K562 (cell line): ENCODE results near the gene HLA-B. TPM values are rescaled to one million over a fixed set of nuclear protein-coding genes. Genes with fewer than 3 reads are reported as not detected.

Experiments used
- BCOR ChIP-seq: fragments of 450-650 bp; IDR thresholded peaks from 2 replicates; pipeline ENCODE4 v1.6.1; 2016
- CHD1 ChIP-seq: fragments of 200-600 bp; sonication (generic); IDR thresholded peaks from one replicate; pipeline ENCODE4 v1.6.1; 2012; ENCODE audit warnings: mild to moderate bottlenecking, moderate library complexity, low read length, inconsistent platforms
- ELF2 ChIP-seq: fragments of 250-450 bp; sonication (Bioruptor Pico); IDR thresholded peaks from 2 replicates; pipeline ENCODE4 v1.5.0; 2021; ENCODE audit warnings: mild to moderate bottlenecking
- FOSL1 ChIP-seq: fragments of 200-800 bp; sonication (Bioruptor generic); conservative IDR thresholded peaks from 2 replicates; pipeline ENCODE4 v1.6.1; 2016; ENCODE audit warnings: missing genetic modification characterization, missing compliant biosample characterization
- HDAC1 ChIP-seq, 2 experiments: fragments of 450-650 bp; IDR thresholded peaks; 2 replicates each; pipeline ENCODE4 v1.6.1; 2016 to 2017; ENCODE audit warnings: inconsistent platforms in 1 of 2, mild to moderate bottlenecking in 1 of 2, moderate library complexity in 1 of 2
- HLTF ChIP-seq: fragments of 450-650 bp; IDR thresholded peaks from 2 replicates; pipeline ENCODE4 v1.6.1; 2016
- HNRNPL ChIP-seq: fragments of 200-400 bp; formaldehyde crosslinking; IDR thresholded peaks from 2 replicates; pipeline ENCODE4 v1.6.1; 2017; ENCODE audit warnings: low read depth, mild to moderate bottlenecking, low read length
- MIER1 ChIP-seq: fragments of 450-650 bp; IDR thresholded peaks from 2 replicates; pipeline ENCODE4 v1.6.1; 2016; ENCODE audit warnings: antibody characterized with exemption, mild to moderate bottlenecking, low read depth
- POLR2AphosphoS5 ChIP-seq: IDR thresholded peaks from 2 replicates; pipeline ENCODE4 v1.6.1; 2011; ENCODE audit warnings: mild to moderate bottlenecking, low read depth, low read length, moderate library complexity; ENCODE audit not compliant: control insufficient read depth, insufficient read depth
- PRDM10 ChIP-seq: fragments of 450-650 bp; IDR thresholded peaks from 2 replicates; pipeline ENCODE4 v1.6.1; 2018; ENCODE audit not compliant: partially characterized antibody
- RBBP5 ChIP-seq: fragments of 200-600 bp; sonication (generic); IDR thresholded peaks from 2 replicates; pipeline ENCODE4 v1.6.1; 2012; ENCODE audit warnings: borderline replicate concordance, mild to moderate bottlenecking, low read length, control low read depth, inconsistent platforms; ENCODE audit not compliant: insufficient read depth, poor library complexity, severe bottlenecking
- RREB1 ChIP-seq: fragments of 250-450 bp; sonication (Bioruptor Pico); IDR thresholded peaks from 2 replicates; pipeline ENCODE4 v1.4.0; 2020
- SIN3A ChIP-seq, 2 experiments: fragments of 150-350 bp in 1 of 2; IDR thresholded peaks; 2 replicates each; pipeline ENCODE4 v1.6.1; 2011 to 2016; ENCODE audit warnings: borderline replicate concordance in 2 of 2, low read depth in 2 of 2, low read length in 2 of 2, mild to moderate bottlenecking in 2 of 2, moderate library complexity in 2 of 2; ENCODE audit not compliant: control insufficient read depth in 1 of 2
- TOE1 ChIP-seq, 2 experiments: fragments of 450-650 bp in 1 of 2; sonication (generic) in 1 of 2; formaldehyde crosslinking in 1 of 2; IDR thresholded peaks; 2 replicates each; pipeline versions ENCODE4 v1.7.1 to v1.8.0; 2016 to 2022; ENCODE audit warnings: borderline replicate concordance in 2 of 2, mild to moderate bottlenecking in 2 of 2, antibody characterized with exemption in 1 of 2, inconsistent platforms in 1 of 2, low read depth in 1 of 2, missing genetic modification reagents in 1 of 2, moderate library complexity in 1 of 2
- ZSCAN29 ChIP-seq: fragments of 450-650 bp; IDR thresholded peaks from 2 replicates; pipeline ENCODE4 v1.6.1; 2017
- polyA plus RNA-seq, 8 experiments: library from polyadenylated mRNA; depleted of rRNA in 4 of 8; stranded (reverse) in 5 of 8; unstranded in 3 of 8; fragments of >200 nt; fragmentation: Nextera tagmentation in 2 of 8; fragmentation: Illumina TruSeq in 1 of 8; extraction: Ambion mirVana in 2 of 8; extraction: Trizol in 1 of 8; gene quantifications; 2 replicates each; pipeline versions ENCODE4 v1.2.1 to v1.2.3, GENCODE V29; 2011 to 2014; ENCODE audit warnings: inconsistent platforms in 1 of 8, missing spikeins in 1 of 8
- total RNA-seq, 7 experiments: library from RNA; depleted of rRNA in 6 of 7; stranded (reverse); fragments of >200 nt in 6 of 7; fragmentation: Illumina TruSeq in 2 of 7; extraction: Trizol in 2 of 7; gene quantifications; 2 replicates each; pipeline versions ENCODE4 v1.2.1 to v1.2.3, GENCODE V29; 2011 to 2021; ENCODE audit warnings: low replicate concordance in 1 of 7

HLA-B gene
- total and polyA plus RNA-seq, 9 of the 15 experiments (the other 6 are each of a cell fraction or from before 2014, with no cell fraction given) = 0.07 to 9.7 (median 0.65) TPM; not detected in 2

DNA sequence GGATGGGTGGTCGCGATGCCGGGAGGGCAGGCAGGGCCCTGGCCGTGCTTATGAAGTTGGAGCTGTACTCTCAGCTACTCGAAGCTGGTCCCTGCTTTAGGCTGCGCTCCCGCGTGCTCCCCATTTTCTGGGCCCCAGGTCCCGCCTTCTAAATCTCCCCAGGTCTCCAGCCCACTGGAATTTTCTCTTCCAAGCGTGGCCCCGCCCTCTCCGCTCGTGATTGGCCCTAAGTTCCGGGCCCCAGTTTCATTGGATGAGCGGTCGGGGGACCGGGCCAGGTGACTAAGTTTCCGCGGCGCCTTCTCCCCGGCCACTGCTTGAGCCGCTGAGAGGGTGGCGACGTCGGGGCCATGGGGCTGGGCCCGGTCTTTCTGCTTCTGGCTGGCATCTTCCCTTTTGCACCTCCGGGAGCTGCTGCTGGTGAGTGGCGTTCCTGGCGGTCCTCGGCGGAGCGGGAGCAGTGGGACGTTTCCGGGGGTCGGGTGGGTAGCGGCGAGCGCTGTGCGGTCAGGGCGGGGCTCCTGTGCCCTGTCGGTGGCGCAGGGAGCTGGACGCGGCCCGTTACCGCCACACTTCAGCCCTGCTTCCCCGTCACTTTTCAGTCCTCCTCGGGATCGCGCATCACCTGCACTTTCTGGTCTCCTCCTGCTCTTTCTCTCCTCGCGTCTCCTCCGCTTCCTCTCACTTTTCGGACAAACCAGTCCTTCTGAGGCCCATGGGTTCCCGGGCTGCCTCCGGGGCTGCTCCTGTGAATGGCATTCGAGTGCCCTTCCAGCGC is 46.5 kb upstream of the HLA-B start, which contains the start of gene MICA (continued):
- TF ChIP-seq FOSL1 (tag) = 0 out of 2 replicates have a peak, but pooled peaks have one; percentile 28
- peak; percentile 73 for TF ChIP-seq ELF2 (CRISPR knock-in tag)
- TF ChIP-seq RBBP5 = peak; percentile 75
- peak; percentile 91 for TF ChIP-seq HNRNPL
- no peak for TF ChIP-seq MIER1
- TF ChIP-seq BCOR = peak; percentile 68
- peak in 1 of 2 experiments; percentile 53; a peak in 1 of 4 replicates for TF ChIP-seq HDAC1 (IDR thresholded peaks at IDR 0.05)
- TF ChIP-seq PRDM10 = peak; percentile 76
- TF ChIP-seq POLR2AphosphoS5 = peak; percentile 26; the same call in 1 of the 2 replicates
- TF ChIP-seq SIN3A (IDR thresholded peaks at IDR 0.05; ENCODE audit: borderline replicate concordance in 2 of 2, control insufficient read depth in 1 of 2, low read depth in 2 of 2, low read length in 2 of 2) = peak in 1 of 2 experiments; percentile 64; a peak in 1 of 4 replicates
- TF ChIP-seq RREB1 (CRISPR knock-in tag) = no peak
- no peak for TF ChIP-seq CHD1
- peak; percentile 35; the same call in 1 of the 2 replicates for TF ChIP-seq HLTF
- peak; percentile 51; the same call in 1 of the 2 replicates for TF ChIP-seq TOE1 (IDR thresholded peaks at IDR 0.05; ENCODE audit: borderline replicate concordance)
- TF ChIP-seq TOE1 (CRISPR knock-in tag; IDR thresholded peaks at IDR 0.05; ENCODE audit: borderline replicate concordance, low read depth) = no peak
- TF ChIP-seq ZSCAN29 = no peak
